GM19025 (cell line): ENCODE data around the gene CDH13.

Experiments
- ATAC-seq: cut with Tn5 transposase; IDR thresholded peaks from one replicate; pipeline ENCODE4 v1.9.1; 2021; ENCODE audit warnings: mild to moderate bottlenecking, low read depth, moderate library complexity; ENCODE audit not compliant: unreplicated experiment

CDH13 gene

DNA sequence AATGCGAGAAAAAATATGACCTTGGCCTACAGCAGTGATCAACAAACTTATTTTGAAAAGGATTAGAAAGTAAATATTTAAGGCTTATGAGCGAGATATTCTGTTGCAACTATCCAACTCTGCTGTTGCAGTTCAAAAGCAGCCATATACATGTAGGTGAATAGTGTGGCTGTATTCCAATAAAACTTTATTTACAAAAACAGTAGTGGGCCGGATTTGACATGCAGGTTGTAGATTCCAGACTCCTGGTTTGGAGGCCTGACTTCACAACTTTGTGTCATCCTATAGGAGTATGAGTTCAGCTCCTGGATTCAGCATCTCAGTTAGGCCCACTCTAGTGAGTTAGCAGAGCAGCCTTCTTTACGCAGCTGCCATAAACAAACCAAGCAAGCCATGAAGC, 386.3 kb downstream of the CDH13 start:
- no peak for ATAC-seq

DNA sequence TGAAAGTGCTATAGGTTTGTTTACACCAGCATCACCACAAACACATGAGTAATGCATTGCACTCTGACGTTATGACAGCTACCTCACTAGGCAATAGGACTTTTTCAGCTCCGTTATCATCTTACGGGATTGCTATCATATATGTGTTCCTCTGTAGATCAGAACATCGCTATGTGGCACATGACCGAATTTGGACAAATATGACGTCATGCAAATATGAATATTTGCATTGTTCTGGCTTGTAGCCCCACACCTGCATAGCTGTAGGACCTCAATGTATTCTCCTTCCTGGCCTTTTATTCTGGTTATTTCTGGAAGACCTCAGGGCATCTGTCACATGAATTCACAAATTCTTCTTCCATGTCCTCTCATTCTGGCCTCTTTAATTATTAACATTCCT, 393.2 kb downstream of the CDH13 start:
- ATAC-seq = no peak

DNA sequence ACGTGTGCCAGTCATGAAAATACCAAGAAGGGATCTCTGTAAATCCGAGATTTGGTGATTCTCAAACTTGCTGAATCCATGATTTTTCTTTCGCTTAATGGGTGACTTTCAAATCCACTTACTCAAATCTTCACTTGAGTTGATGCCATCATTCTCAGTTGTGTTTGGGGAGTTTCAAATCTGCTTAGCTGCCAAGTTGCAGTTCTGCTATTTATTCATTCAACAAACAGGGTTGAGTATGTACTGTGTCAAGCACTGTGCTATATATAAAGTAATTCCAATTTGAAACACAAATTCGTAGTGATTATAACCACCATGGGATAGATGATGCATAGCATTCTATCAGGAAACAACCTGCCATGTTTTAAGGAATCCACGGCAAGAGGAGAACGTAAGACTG, 394.3 kb downstream of the CDH13 start:
- no peak for ATAC-seq

DNA sequence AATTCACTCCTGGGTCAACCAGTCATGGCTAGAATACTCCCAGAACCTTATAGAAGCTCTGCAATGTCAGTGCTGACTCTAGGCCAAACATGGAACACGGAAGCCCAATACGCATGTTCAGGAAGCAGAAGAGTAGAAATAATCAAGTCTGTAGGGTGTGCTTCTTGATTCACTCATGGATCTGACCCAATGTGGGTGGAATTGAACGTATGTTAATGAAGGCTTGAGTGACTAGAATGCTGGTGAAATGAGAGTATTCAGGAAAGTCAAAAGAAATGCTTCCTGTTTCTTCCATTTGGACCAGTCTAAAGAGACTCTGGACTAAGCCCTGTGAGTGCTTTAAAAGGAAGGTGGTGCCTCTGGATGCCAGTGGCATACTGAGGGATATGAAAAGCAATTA, 395.0 kb downstream of the CDH13 start:
- no peak for ATAC-seq

DNA sequence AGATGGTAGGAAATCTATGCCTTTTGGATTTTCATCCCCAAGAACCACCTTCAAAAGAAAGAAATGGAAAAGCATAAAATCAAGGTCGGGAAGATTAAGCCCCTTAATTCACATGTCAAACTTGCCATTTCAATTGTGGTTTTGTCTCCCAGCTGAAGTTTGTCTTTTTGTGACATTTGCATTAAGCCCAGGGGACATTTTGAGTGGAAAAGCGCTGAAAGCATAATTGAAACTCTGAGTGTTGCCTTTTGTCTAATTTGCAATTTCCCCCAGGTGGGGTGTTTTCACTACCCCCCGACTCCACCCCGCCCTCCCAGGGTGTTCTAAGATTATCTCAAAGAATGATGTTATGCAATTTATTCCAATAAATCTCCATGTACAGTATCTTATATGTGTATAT, 396.2 kb downstream of the CDH13 start:
- ATAC-seq = no peak

DNA sequence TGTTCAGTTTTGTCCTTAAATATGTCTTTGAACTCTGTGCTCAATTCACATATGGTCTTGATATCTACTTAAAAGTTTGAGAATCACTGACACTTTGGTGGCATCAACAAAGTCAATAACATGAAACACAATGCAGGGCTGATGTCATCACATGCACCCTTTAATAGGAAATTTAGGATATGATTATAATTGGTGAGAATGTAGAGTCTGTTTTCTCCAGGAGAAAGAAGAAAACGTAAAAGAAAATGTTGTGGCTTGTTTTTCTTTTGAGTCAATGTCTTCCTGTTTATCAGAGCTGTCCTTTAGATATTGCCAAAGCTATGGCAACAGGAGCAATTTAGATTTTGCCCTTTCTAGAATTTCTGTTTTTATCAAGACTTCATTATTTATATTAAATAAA, 396.9 kb downstream of the CDH13 start:
- ATAC-seq = no peak

DNA sequence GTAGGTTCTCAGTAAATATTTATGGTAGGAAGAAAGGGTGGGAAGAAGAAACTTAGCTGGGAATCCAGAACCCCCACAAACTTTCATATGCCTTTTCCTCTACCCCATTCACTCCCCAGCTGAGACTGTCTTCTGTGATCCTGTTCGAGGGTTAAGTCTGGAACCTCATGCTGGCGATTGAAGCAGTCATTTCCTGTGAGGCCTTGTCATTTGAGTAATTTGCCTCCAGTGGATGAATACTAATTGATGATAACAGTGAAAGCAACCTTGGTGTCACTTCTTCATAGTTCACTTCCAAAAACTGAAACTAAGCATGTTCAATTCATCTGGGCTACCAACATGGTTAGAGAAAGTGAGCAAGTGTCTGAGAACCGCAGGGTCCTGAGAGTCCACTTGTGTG, 401.2 kb downstream of the CDH13 start:
- no peak for ATAC-seq

DNA sequence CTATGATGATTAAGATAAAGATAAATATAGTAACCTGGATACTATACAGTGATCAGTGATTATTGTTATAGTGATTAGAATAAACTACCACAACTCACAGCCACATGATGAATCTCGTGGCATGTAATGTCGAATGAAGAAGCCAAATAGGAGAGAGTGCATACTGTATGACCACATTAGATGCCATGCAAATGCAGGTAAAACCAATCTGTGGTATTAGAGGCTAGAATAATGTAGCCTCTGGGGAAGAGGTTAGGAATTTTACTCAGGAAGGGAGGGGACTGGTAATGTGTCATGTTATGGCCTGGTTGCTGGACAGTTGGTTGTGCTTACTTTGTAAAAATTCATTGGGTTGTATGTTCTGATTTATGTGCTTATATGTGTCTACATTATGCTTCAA, 402.7 kb downstream of the CDH13 start:
- ATAC-seq = no peak

DNA sequence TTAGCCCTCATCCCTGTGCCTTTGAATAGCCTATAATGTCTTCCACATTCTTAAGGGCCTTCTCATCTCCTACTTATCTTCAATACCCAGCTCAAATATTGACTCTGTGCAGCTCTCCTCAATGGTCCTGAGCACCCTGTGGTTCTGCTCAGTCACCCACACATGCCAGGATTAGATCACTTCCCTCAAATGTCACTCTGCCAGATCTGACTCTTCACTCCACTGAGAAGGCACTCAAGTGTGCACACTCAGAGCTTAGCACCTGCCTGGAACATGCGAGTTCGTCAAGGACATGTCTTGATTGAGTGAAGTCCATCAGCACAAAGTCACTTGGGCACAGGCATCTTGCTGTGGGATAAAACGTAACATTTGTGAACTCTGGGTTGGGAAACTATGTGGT, 404.8 kb downstream of the CDH13 start:
- no peak for ATAC-seq

DNA sequence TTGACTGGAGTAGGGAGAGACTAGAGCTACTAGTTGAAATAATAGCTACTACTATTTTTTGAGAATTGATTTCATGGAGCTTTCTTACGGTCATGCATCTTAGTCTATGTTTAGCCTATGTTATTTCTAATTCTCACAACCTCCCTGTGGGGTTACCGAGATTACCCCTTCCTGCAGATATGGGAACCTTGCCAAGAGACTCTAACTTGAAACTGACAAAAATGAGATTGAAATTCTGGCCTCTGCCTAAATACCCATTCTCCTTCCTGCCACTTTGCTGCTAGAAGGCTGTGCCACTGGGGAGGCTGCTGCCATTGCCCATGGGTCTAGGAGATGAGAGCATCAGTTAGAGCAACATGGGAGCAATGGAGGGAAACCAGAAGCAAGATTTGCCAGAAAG, 410.3 kb downstream of the CDH13 start:
- ATAC-seq = no peak

DNA sequence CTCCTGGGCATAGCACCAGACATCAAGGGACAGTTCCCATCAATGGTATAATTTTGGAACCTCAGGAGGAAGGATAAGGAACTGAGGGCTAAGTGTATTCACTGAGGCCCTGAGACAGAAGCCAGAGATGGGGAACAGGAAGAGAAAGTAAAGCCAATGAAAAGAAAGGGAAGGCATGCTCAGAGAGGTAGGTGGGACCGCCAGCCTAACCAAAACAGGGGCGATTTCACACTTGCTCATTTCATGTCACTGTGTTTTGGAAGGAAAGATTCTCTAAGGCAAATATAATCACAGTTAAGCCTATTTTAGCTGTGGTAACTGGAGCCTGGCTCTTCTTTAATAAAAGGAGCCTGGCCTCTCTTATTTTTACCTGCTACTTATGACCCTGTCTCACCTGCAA, 411.1 kb downstream of the CDH13 start:
- no peak for ATAC-seq

DNA sequence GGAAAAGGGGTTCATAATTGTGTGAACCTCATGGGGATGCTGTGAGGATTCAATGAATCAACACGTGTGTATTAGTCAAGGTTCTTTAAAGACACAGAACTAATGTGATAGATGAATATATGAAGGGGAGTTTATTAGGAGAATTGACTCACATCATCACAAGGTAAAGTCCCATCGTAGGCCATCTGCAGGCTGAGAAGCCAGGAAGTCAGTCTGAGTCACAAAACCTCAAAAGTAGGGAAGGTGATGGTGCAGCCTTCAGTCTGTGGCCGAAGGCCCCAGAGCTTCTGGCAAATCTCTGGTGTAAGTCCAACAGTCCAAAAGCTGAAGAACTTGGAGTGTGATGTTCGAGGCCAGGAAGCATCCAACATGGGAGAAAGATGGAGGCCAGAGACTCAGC, 413.4 kb downstream of the CDH13 start:
- no peak for ATAC-seq

DNA sequence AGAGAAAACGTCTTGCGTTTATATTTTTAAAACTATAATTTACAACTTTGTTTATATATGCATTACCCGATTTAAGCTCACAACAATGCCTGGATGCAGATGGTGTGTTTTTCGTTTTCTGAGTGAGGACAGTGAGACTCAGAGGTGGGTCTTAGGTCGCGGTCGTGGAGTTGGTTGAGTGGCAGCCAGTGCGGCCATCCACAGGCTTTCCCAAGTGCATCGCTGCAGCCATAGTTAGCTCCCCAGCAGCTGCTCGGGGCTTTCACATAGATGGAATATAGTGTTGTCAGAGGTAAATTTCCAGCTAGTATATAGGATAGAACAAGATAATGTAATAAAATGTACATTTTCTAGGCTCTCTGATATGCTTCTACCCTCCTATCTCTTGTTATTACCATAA, 417.8 kb downstream of the CDH13 start:
- ATAC-seq = no peak

DNA sequence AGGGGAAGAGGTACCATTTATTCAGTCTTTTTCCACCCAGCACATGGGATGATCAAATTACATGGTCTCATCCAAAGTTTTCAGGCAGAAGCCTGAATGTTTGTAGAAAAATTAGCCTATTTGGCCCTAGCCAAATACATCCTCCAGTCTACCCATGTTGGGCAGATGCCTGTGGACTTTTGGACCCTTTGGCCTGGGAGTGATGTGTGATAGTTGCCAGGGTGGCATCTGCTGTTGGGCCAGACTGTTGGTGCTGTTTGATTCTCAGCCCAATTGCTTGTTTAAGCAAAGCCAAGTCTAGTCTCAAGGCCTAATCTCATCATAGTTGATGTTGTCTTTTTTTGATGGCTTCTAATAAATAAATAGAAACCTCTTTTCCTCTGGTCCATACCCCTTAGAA, 419.0 kb downstream of the CDH13 start:
- no peak for ATAC-seq

DNA sequence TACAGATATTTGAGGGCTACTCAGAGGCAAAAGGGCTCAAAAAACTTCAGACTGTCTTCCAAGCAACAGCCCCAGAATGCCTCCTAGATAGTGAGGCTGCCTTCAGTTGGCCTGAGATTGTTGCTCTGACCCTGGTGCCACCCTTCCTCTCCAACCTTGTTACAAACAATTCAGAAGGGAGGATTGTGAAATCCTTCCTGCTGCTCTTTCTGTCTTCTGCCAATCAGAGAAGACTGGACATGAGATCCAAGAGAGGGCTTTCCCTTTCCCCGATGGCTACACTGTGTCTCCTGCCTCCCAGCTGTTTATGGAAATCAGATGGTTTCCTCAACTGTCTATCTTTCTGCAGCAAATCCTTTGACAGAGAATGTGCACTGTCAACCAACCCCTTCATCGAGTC, 419.9 kb downstream of the CDH13 start:
- ATAC-seq = no peak

DNA sequence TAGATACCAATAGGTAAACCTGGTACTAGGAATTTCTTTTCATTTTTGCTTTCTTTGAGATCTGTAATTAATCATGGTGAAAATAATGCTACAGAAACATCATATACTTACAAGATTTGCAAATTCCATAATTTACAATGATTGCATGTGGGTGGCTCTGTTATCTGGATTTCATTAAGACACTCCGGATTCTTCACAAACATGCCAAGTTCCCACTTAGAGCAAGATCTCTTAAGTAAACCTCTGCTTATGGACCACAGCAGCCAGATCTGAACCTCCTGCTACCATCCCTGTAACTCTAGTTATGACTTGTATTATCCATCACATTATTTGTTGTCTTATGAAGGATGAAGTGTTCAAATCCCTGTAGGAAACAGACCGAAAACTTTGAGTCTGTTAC, 424.7 kb downstream of the CDH13 start:
- no peak for ATAC-seq

DNA sequence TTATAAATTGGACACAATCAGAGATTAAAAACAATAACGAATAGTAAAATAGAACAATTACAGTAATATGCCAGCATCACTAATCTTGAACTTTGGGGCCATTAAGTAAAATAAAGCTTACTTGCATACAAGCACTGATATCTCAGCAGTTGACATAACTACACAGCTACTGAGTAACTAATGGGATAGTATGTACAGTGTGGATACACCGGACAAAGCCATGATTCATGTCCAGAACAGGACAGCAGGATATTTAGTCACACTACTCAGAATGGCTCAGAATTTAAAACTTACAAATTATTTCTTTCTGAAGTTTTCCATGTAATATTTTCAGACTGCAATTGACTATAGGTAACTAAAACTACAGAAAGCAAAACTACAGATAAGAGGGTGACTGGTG, 427.5 kb downstream of the CDH13 start:
- ATAC-seq = no peak

DNA sequence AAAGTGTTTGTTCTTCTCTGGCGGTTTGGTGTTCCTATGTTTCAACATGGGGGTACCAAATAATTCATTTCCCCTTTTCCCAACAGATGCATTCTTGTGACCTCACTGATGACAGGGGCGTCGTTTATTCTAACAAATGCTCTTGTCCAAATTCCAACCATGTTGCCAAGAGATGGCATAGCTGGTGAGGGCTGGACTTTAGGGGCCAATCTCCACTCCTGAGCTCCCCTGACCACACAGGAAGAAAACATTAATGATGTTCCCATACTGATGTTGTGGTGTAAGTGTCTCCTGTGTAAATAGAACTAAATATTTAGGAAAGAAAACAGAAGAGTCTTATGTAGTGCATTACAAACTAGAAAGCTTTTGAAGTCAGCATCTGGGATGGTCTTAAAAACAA, 431.6 kb downstream of the CDH13 start:
- no peak for ATAC-seq

DNA sequence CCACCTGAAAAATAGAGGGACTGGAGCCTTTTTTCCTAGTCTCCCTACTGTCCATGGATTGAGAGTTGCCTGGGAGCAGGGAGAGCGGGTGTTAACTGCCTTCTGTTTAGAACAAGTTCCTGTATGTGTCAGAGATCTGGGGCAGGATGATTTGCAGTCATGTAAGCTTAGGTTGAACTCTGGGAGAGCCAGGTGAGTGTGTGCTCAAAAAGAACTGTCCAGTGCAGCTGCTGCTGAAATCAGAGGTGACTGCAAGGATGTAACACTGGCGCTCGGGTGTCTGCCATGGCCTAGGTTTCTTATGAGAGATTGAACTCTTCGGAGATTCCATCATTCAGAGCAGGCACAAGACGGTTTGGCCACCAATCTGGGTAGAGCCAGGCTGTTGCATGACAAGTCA, 432.5 kb downstream of the CDH13 start:
- ATAC-seq = no peak

DNA sequence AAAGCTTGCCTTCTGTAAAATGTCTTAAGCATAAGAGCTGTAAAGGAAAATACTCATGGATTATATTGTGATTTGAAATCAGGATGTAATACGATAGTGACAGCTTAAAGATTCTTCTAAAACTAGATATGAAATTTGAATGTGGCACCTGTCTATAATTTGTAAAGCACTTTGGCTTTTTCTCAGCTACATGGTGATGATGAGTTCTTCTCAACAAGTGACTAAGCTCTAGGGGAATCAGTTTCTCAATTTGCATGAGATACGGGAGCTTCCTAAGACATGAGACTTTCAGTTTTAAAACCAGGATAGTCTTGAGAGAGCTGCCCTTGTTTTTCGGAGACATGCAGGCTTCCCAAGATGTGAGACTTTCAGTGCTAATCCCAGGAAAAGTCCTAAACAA, 439.2 kb downstream of the CDH13 start:
- ATAC-seq = no peak

DNA sequence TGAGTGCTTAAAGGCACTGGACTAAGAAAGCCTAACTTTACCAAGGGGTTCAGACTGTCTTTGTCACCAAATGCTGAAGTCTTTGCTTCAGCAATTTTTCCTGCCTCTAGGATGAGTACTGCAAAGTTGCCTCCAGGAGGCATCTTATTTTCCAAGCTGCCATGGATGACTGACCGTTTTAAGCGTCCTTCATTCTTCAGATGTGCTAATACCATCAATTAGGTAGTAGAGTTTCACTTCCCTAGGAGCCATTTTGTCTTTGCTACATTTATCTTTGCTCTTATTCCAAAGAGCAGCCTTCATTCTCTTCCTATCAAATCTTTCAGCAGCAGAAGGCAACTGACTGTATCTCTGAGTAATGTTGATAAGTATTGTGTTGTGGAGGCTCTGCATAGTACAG, 440.1 kb downstream of the CDH13 start:
- ATAC-seq = no peak

DNA sequence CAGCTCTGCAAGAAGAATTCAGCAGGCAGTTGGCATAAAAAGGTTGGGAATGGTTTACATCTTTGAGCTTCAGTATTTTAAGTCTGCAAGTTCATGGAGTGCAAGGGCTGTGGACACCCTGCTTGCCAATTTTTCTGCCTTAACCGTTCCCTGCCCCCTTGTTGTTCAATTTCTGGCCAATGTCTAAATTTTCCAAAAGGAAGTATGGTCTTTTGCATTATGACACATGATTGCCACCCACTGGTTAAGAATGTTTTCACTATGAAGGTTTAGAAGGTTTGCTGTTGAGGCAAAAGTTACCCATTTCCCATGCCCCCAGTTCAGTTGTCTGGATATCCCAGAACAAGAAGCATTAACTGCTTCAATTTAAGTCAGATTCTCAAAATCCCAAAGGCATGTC, 441.9 kb downstream of the CDH13 start:
- no peak for ATAC-seq

DNA sequence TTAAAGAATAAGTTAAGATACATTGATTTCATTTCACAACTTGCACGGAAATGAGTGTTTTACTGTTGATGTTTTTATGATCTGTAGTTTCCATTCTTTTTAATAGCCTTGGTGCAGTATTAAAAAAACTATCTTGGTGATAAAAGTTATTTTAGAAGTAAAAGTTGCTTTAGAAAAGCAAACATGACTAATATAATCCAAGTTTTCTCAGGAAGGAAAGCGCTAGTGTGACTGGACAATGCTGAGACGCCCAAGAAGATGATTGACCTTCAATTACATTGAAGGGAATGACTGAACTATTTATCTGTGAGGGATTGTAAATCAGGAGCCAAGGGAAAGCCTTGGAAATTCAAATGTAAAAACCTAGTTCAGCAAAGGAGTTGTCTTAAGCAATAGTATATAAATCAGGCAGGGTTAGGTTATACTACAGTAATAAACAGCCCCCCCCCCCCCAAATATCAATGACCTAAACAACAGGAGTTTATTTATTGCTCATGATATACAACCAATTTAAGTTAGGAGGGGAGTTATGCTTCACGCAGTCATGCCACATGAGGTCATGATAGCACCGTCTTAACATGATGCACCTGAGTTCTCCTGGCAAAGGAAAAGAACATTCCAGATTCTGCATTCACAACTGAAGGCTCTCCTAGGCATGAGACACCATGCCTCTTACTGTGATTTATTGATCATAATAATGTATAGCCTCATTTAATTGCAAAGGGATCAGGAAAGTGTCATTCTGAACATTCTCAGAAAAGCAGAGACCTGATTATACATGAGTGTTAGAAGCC, 443.8 kb downstream of the CDH13 start:
- no peak for ATAC-seq
